CD14-positive monocyte (primary cell): ENCODE data around the gene OR9G1. TPM values are rescaled to one million over a fixed set of nuclear protein-coding genes. Genes with fewer than 3 reads are reported as not detected.

Source experiments
- DNase-seq, 3 donors: peaks; one replicate each; pipeline ENCODE4 v3.0.0-alpha.2; 2011 to 2022
- H2AFZ ChIP-seq: 2 replicates; pipeline ENCODE4 v1.6.0; 2012; ENCODE audit warnings: mild to moderate bottlenecking, low read depth, low read length, inconsistent platforms; ENCODE audit not compliant: insufficient read depth, poor library complexity, severe bottlenecking
- H3K27ac ChIP-seq, 2 donors: 1 replicate in 1 of 2; 2 replicates in 1 of 2; pipeline ENCODE4 v1.5.1; 2012 to 2013; ENCODE audit warnings: low read length in 2 of 2, control low read depth in 1 of 2, inconsistent platforms in 1 of 2, low read depth in 1 of 2, mild to moderate bottlenecking in 1 of 2
- H3K27me3 ChIP-seq, 2 donors: one replicate each; pipeline versions ENCODE4 v1.6.0 to v1.6.1; 2011 to 2013; ENCODE audit warnings: low read length in 2 of 2; ENCODE audit not compliant: control insufficient read depth in 2 of 2, insufficient read depth in 2 of 2
- H3K36me3 ChIP-seq, 2 donors: replicated peaks in 1 of 2; 1 replicate in 1 of 2; 2 replicates in 1 of 2; pipeline versions ENCODE4 v1.5.1 to v1.6.1; 2012 to 2013; ENCODE audit warnings: low read length in 2 of 2, control low read depth in 1 of 2, inconsistent platforms in 1 of 2, mild to moderate bottlenecking in 1 of 2; ENCODE audit not compliant: insufficient read depth in 2 of 2, control insufficient read depth in 1 of 2
- H3K4me1 ChIP-seq, 2 donors: 1 replicate in 1 of 2; 2 replicates in 1 of 2; pipeline versions ENCODE4 v1.5.1 to v1.6.1; 2012 to 2013; ENCODE audit warnings: low read length in 2 of 2, control low read depth in 1 of 2, inconsistent platforms in 1 of 2, mild to moderate bottlenecking in 1 of 2, moderate library complexity in 1 of 2; ENCODE audit not compliant: insufficient read depth in 2 of 2, control insufficient read depth in 1 of 2
- H3K4me2 ChIP-seq: replicated peaks from 2 replicates; pipeline ENCODE3; 2012; ENCODE audit warnings: low read length, moderate library complexity, mild to moderate bottlenecking; ENCODE audit not compliant: poor library complexity, severe bottlenecking; ENCODE audit errors: extremely low read depth
- H3K4me3 ChIP-seq, 3 experiments: fragments of 200-600 bp in 1 of 3; sonication (generic) in 1 of 3; replicated peaks in 1 of 3; 1 replicate in 2 of 3; 2 replicates in 1 of 3; pipeline ENCODE4 v1.5.1; 2011 to 2013; ENCODE audit warnings: low read length in 3 of 3, mild to moderate bottlenecking in 3 of 3, control low read depth in 2 of 3, low read depth in 2 of 3, inconsistent platforms in 1 of 3, moderate library complexity in 1 of 3
- H3K79me2 ChIP-seq: 2 replicates; pipeline ENCODE4 v1.6.0; 2012; ENCODE audit warnings: mild to moderate bottlenecking, control low read depth, inconsistent platforms, low read length, moderate library complexity; ENCODE audit not compliant: insufficient read depth
- H3K9ac ChIP-seq: 2 replicates; pipeline ENCODE4 v1.6.0; 2017; ENCODE audit warnings: low read length, mild to moderate bottlenecking; ENCODE audit not compliant: insufficient read depth, poor library complexity, severe bottlenecking
- H3K9me3 ChIP-seq, 2 donors: replicated peaks in 1 of 2; 1 replicate in 1 of 2; 2 replicates in 1 of 2; pipeline versions ENCODE4 v1.5.1 to v1.6.1; 2012 to 2013; ENCODE audit warnings: low read length in 2 of 2, control low read depth in 1 of 2; ENCODE audit not compliant: control insufficient read depth in 1 of 2, insufficient read depth in 1 of 2
- H4K20me1 ChIP-seq: 2 replicates; pipeline ENCODE4 v1.6.0; 2012; ENCODE audit warnings: mild to moderate bottlenecking, low read length, control low read depth, moderate library complexity; ENCODE audit not compliant: insufficient read depth
- H3K27ac Mint-ChIP-seq, 7 donors: one replicate each; pipeline ENCODE4 v1.8.0; 2020; ENCODE audit warnings: mild to moderate bottlenecking in 7 of 7, mixed read lengths in 7 of 7, moderate library complexity in 6 of 7, inconsistent platforms in 2 of 7
- H3K27me3 Mint-ChIP-seq, 3 donors: one replicate each; pipeline ENCODE4 v1.8.0; 2021 to 2022; ENCODE audit warnings: low read depth in 3 of 3, mild to moderate bottlenecking in 3 of 3, mixed read lengths in 3 of 3, moderate library complexity in 3 of 3, inconsistent platforms in 1 of 3
- H3K36me3 Mint-ChIP-seq, 2 donors: one replicate each; pipeline ENCODE4 v1.8.0; 2020; ENCODE audit warnings: mixed read lengths in 2 of 2, inconsistent platforms in 1 of 2, mild to moderate bottlenecking in 1 of 2
- H3K4me1 Mint-ChIP-seq: one replicate; pipeline ENCODE4 v1.8.0; 2020; ENCODE audit warnings: mild to moderate bottlenecking, mixed read lengths
- H3K4me3 Mint-ChIP-seq, 2 donors: one replicate each; pipeline ENCODE4 v1.8.0; 2020; ENCODE audit warnings: mild to moderate bottlenecking in 2 of 2, mixed read lengths in 2 of 2, moderate library complexity in 1 of 2
- H3K9me3 Mint-ChIP-seq, 7 donors: one replicate each; pipeline ENCODE4 v1.8.0; 2020 to 2022; ENCODE audit warnings: mixed read lengths in 7 of 7, mild to moderate bottlenecking in 6 of 7, moderate library complexity in 6 of 7, inconsistent platforms in 2 of 7
- WGBS: methylation state at CpG from one replicate; pipeline ENCODE4 v1.1.5; 2013; ENCODE audit warnings: missing lambda C conversion rate; ENCODE audit not compliant: insufficient coverage; 5-methylcytosine and 5-hydroxymethylcytosine counted together
- intact Hi-C, 2 donors: fragments of 100-400 bp; cut with micrococcal nuclease; formaldehyde crosslinking; loops; one replicate each; pipeline versions ENCODE4 v1.15.0 to v1.15.1; 2023
- polyA plus RNA-seq, 3 donors: library from polyadenylated mRNA; depleted of rRNA in 1 of 3; unstranded in 2 of 3; stranded (reverse) in 1 of 3; fragments of 300-500 nt in 2 of 3; fragments of >200 nt in 1 of 3; fragmentation: Illumina TruSeq in 2 of 3; gene quantifications; 1 replicate in 2 of 3; 2 replicates in 1 of 3; pipeline ENCODE4 v1.2.3, GENCODE V29; 2012 to 2021
- TF ChIP-seq, protein P1 (sequence below): fragments of 200-600 bp; IDR thresholded peaks from one replicate; pipeline ENCODE4 v1.8.0; 2022; ENCODE audit warnings: antibody characterized with exemption, mild to moderate bottlenecking

Gene OR9G1
- polyA plus RNA-seq, 3 donors, result not detected

DNA sequence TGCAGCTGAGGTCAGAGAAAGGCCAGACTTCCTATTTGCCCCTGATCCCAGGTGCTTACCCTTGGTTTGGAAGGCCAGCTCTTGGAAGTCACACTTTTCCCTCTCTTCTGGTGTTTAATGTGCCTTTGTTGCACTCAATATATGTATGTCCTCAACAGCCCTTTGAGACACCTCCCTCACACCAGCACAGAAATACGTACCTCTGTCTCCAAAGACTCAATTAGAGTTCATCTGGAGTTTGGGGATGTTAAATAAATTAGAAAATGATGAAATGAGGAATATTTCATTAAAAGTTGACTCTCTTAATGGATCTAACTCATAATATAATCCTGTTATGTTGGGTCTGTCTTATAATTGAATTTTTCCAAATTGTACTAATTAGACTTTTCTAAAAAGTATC, 49.7 kb downstream of the OR9G1 start, which contains the start of gene OR9G4:
OR9G4 (minus strand) TSS at position 101 of the 400 bp plus-strand sequence. CDS start 4,931 bp downstream, outside the sequence.
- Mint-ChIP-seq H3K36me3 (no peaks in the 10 kb centered on the region), H3K9me3 (peaks cover 0 to 14% (median 0%) of the 10 kb centered on the region in 7 donors), H3K4me1 (no peaks in the 10 kb centered on the region), H3K27ac (no peak within 1 kb of the TSS), H3K27me3 (peaks cover 0 to 2% (median 1%) of the 10 kb centered on the region in 3 donors), H3K4me3 (no peak within 1 kb of the TSS)
- Histone ChIP-seq H3K27ac (no peak within 1 kb of the TSS), H3K4me1 (no peaks in the 10 kb centered on the region), H3K4me2 (no peak within 1 kb of the TSS), H3K4me3 (no peak within 1 kb of the TSS), H3K79me2 (no peaks in the 10 kb centered on the region), H4K20me1 (no peaks in the 10 kb centered on the region), H3K9me3 (no peaks in the 10 kb centered on the region), H2AFZ (no peak within 1 kb of the TSS), H3K36me3 (no peaks in the 10 kb centered on the region), H3K9ac (no peak within 1 kb of the TSS), H3K27me3 (no peaks in the 10 kb centered on the region)
- intact Hi-C loops, result no loop called here
- TF ChIP-seq, protein P1, sequence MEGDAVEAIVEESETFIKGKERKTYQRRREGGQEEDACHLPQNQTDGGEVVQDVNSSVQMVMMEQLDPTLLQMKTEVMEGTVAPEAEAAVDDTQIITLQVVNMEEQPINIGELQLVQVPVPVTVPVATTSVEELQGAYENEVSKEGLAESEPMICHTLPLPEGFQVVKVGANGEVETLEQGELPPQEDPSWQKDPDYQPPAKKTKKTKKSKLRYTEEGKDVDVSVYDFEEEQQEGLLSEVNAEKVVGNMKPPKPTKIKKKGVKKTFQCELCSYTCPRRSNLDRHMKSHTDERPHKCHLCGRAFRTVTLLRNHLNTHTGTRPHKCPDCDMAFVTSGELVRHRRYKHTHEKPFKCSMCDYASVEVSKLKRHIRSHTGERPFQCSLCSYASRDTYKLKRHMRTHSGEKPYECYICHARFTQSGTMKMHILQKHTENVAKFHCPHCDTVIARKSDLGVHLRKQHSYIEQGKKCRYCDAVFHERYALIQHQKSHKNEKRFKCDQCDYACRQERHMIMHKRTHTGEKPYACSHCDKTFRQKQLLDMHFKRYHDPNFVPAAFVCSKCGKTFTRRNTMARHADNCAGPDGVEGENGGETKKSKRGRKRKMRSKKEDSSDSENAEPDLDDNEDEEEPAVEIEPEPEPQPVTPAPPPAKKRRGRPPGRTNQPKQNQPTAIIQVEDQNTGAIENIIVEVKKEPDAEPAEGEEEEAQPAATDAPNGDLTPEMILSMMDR, result no peak
- WGBS, result no CpG with 5 or more reads among the region's 1 CpG
- DNase-seq, result no peak

DNA sequence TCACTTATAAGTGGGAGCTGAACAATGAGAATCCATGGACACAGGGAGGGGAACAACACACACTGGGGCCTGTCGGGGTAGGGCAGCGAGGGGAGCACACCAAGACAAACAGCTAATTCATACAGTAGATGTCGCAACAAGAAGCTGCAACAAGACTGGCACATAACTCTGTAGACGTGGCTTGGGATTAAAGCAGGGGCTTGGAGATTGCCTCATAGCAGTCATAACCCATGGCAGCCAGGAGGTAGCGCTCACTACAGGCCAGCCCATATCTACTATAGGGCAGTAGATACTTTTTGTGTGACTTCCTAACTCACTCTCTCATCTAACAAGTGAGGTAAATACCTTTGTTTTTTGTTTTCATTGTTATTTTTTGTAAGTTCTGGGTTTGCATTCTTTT, 51.3 kb downstream of the OR9G1 start:
- Mint-ChIP-seq H3K36me3 (no peaks in the 10 kb centered on the region), H3K9me3 (peaks cover 0 to 9% (median 0%) of the 10 kb centered on the region in 7 donors), H3K4me1 (no peaks in the 10 kb centered on the region), H3K27ac (no peak overlapping the region), H3K27me3 (peaks cover 0 to 2% (median 0%) of the 10 kb centered on the region in 3 donors), H3K4me3 (no peak overlapping the region)
- no peaks in the 10 kb centered on the region for H4K20me1 ChIP-seq
- TF ChIP-seq, protein P1, result no peak
- H3K9me3 ChIP-seq, result no peaks in the 10 kb centered on the region
- intact Hi-C loops, result no loop called here
- DNase-seq, result no peak
- H3K27ac ChIP-seq, result no peak overlapping the region
- no peaks in the 10 kb centered on the region for H3K4me1 ChIP-seq
- H3K27me3 ChIP-seq, result no peaks in the 10 kb centered on the region
- 87% methylated on average over 3 of the region's 5 CpGs for WGBS
- H3K4me3 ChIP-seq, result no peak overlapping the region
- no peak overlapping the region for H2AFZ ChIP-seq
- H3K4me2 ChIP-seq, result no peak overlapping the region
- no peaks in the 10 kb centered on the region for H3K79me2 ChIP-seq
- H3K9ac ChIP-seq, result no peak overlapping the region
- no peaks in the 10 kb centered on the region for H3K36me3 ChIP-seq
